Right lobe of liver (tissue), 6 donors: Measurements from ENCODE around the gene GAST. TPM values are rescaled to one million over a fixed set of nuclear protein-coding genes. Genes with fewer than 3 reads are reported as not detected.

Source experiments
- ATAC-seq, 4 donors: fragments of 200-7000 bp; cut with Tn5 transposase; one replicate each; pipeline ENCODE4 v1.9.1; 2020; ENCODE audit warnings: mild to moderate bottlenecking in 4 of 4, moderate library complexity in 4 of 4
- DNase-seq, 3 donors: peaks; one replicate each; pipeline ENCODE4 v3.0.0-alpha.2; 2020
- H3K27ac ChIP-seq, 3 donors: fragments of 200-600 bp; one replicate each; pipeline ENCODE4 v1.8.0; 2022
- H3K27me3 ChIP-seq, 2 donors: fragments of 200-600 bp; one replicate each; pipeline ENCODE4 v1.8.0; 2022
- H3K36me3 ChIP-seq, 4 donors: fragments of 200-600 bp; sonication (generic) in 1 of 4; one replicate each; pipeline versions ENCODE4 v1.5.1 to v1.8.0; 2017 to 2022; ENCODE audit warnings: control low read depth in 1 of 4
- H3K4me1 ChIP-seq, 4 donors: fragments of 200-600 bp; sonication (generic) in 1 of 4; one replicate each; pipeline versions ENCODE4 v1.5.1 to v1.8.0; 2017 to 2022; ENCODE audit warnings: control low read depth in 1 of 4
- H3K4me3 ChIP-seq, 3 donors: fragments of 200-600 bp; one replicate each; pipeline ENCODE4 v1.8.0; 2022
- H3K9me3 ChIP-seq, 4 donors: fragments of 200-600 bp; sonication (generic) in 1 of 4; one replicate each; pipeline versions ENCODE4 v1.5.1 to v1.8.0; 2017 to 2022; ENCODE audit warnings: control low read depth in 1 of 4
- CTCF ChIP-seq, 4 donors: fragments of 200-600 bp in 3 of 4; fragments of 450-650 bp in 1 of 4; IDR thresholded peaks; one replicate each; pipeline versions ENCODE4 v1.5.1 to v1.8.0; 2016 to 2022; ENCODE audit warnings: antibody characterized with exemption in 4 of 4, mild to moderate bottlenecking in 2 of 4
- POLR2A ChIP-seq: fragments of 450-650 bp; IDR thresholded peaks from one replicate; pipeline ENCODE4 v1.6.1; 2017; ENCODE audit warnings: antibody characterized with exemption, mild to moderate bottlenecking
- WGBS: methylation state at CpG from one replicate; pipeline ENCODE4 v1.1.6; 2018; ENCODE audit warnings: low coverage, low lambda C conversion rate; ENCODE audit not compliant: insufficient coverage; ENCODE audit errors: missing lambda C conversion rate; 5-methylcytosine and 5-hydroxymethylcytosine counted together
- intact Hi-C, 2 donors: fragments of 100-400 bp; cut with DNase I; formaldehyde crosslinking; loops; one replicate each; pipeline versions ENCODE4 v1.11.2 to v1.14.1; 2022
- total RNA-seq, 6 experiments: library from RNA; depleted of rRNA in 2 of 6; stranded (reverse); fragments of >200 nt in 2 of 6; fragmentation: NEBNext Ultra II Directional in 3 of 6; extraction: Animal tissue kit (Norgen Biotek cat#: 25700) in 3 of 6; gene quantifications; one replicate each; pipeline versions ENCODE4 v1.1.0 to v1.2.4, GENCODE V29; 2016 to 2023
- donor health status: DM: no; HTN: yes; CAD: no.
- donor health status: DM: no; HTN: no; CAD: no.
- donor health status: DM: no; HTN: no; CAD: no.
- donor health status: DM: no; HTN: yes; CAD: no.
- donor health status: DM: no; HTN: yes; CAD: no.

GAST gene
- total RNA-seq, 6 experiments from 2014 or later: not detected

DNA sequence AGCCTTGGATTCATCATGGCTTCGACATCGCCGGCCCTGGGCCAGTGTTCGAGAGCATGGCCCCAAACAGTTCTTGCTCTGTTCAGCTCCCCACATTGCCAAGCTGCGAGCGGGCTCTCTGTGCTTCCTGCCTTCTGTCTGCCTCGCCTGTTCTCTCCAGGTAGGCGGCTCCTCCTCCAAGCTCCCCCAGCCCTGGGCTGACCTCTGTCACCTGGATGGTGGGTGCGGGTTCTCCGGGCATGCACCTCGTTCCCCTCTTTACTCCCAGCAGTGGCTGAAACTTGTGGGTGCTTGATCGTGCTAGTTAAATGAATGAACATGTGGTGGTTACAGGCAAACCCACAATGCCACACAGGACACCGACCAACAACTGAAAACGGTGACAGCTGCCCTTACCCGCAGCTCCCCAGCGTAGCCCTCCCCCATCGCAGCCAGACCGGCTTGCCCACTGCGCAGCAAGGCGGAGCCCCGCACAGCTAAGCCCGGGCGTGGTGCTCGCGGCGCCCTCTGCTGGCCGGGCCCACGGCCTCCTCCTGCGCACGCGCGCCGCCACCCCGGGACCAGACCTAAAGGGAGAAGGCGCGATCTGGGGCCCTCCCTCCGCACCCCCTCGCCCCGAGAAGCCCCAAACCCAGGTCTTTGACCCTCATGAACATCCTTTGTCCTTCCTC, 46.4 kb upstream of the GAST start:
- Histone ChIP-seq H3K4me3 (peak overlapping the region; percentile 23 to 57 (median 45)), H3K4me1 (peaks cover 0 to 14% (median 0%) of the 10 kb centered on the region in 4 donors), H3K27ac (peak overlapping the region; percentile 65 to 75 (median 67)), H3K9me3 (no peaks in the 10 kb centered on the region), H3K36me3 (no peaks in the 10 kb centered on the region), H3K27me3 (no peaks in the 10 kb centered on the region)
- ATAC-seq: peak; percentile 83 to 88 (median 86)
- intact Hi-C loops: no loop called here
- WGBS: 3% methylated on average over 24 of the region's 39 CpGs
- TF ChIP-seq CTCF (IDR thresholded peaks at IDR 0.05) (peak; percentile 91 to 97 (median 96)), POLR2A (peak; percentile 61)
- DNase-seq: peak; percentile 89 to 92 (median 91)

DNA sequence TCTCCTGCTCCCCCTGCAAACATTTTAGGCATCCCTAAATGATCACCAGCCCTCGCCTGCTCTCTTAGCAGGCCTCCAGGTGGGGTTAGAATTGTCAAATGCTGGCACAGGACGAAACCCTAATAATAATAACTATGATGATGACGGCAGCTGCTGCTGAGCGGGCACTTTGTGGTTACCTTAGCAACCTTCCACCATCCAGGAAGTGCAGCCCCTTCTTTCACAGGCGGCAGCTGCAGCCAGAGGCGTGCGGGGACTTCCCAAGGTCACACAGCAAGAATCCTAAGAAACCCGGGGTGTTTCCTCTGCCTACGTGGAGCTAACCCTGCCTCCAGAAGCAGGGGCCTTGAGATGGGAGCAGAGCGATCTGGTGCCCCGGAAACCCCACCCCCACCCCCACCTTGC, 45.9 kb upstream of the GAST start:
- intact Hi-C loops: no loop called here
- no peaks in the 10 kb centered on the region for H3K9me3 ChIP-seq
- TF ChIP-seq CTCF (IDR thresholded peaks at IDR 0.05) (no peak), POLR2A (no peak)
- H3K4me3 ChIP-seq: peak overlapping the region; percentile 23 to 57 (median 45)
- DNase-seq (no peak), ATAC-seq (peak; percentile 0 to 21 (median 8))
- WGBS: 0% methylated on average over 6 of the region's 11 CpGs
- no peaks in the 10 kb centered on the region for H3K27me3 ChIP-seq
- H3K36me3 ChIP-seq: no peaks in the 10 kb centered on the region
- peaks cover 0 to 14% (median 0%) of the 10 kb centered on the region in 4 donors for H3K4me1 ChIP-seq
- H3K27ac ChIP-seq: peak overlapping the region; percentile 65 to 75 (median 67)

GRCh38 chr17:41666708-41667279, 45.3 kb upstream of the GAST start:
- H3K4me3 ChIP-seq: peak overlapping the region; percentile 23 to 57 (median 45)
- DNase-seq (peak; percentile 82 to 88 (median 87)), ATAC-seq (peak; percentile 79 to 86 (median 82))
- intact Hi-C loops: no loop called here
- 2% methylated on average over 16 of the region's 23 CpGs for WGBS
- H3K4me1 ChIP-seq: peaks cover 0 to 14% (median 0%) of the 10 kb centered on the region in 4 donors
- no peaks in the 10 kb centered on the region for H3K36me3 ChIP-seq
- no peaks in the 10 kb centered on the region for H3K9me3 ChIP-seq
- no peaks in the 10 kb centered on the region for H3K27me3 ChIP-seq
- peak overlapping the region; percentile 65 to 75 (median 67) for H3K27ac ChIP-seq
- TF ChIP-seq POLR2A: no peak
- TF ChIP-seq CTCF (IDR thresholded peaks at IDR 0.05): peak; percentile 93 to 94 (median 94)

- TF ChIP-seq POLR2A: no peak
- TF ChIP-seq CTCF (IDR thresholded peaks at IDR 0.05): peak in 1 of 4 donors; percentile 0
- Histone ChIP-seq H3K27me3 (no peaks in the 10 kb centered on the region), H3K36me3 (no peaks in the 10 kb centered on the region), H3K27ac (peak overlapping the region in 2 of 3 donors; percentile 67 to 75), H3K9me3 (no peaks in the 10 kb centered on the region), H3K4me1 (peaks cover 0 to 14% (median 0%) of the 10 kb centered on the region in 4 donors), H3K4me3 (peak overlapping the region in 1 of 3 donors; percentile 45)
- DNase-seq (no peak), ATAC-seq (no peak)
- intact Hi-C loops: no loop called here
- 38% methylated on average over 15 of the region's 23 CpGs for WGBS
These were observed 44.7 kb upstream of the GAST start for GRCh38 chr17:41667280-41668041.
